Gastroesophageal sphincter (tissue), 3 donors: ENCODE data around the gene KCNIP2.

Source experiments
- CTCF ChIP-seq, 4 experiments: fragments of 200-600 bp in 2 of 4; fragments of 450-650 bp in 2 of 4; sonication (generic) in 1 of 4; IDR thresholded peaks; one replicate each; pipeline ENCODE4 v1.5.1; 2017 to 2019; ENCODE audit warnings: antibody characterized with exemption in 4 of 4, mild to moderate bottlenecking in 2 of 4, moderate library complexity in 2 of 4
- POLR2A ChIP-seq, 2 donors: fragments of 450-650 bp; IDR thresholded peaks; one replicate each; pipeline ENCODE4 v1.6.1; 2017; ENCODE audit warnings: antibody characterized with exemption in 2 of 2, mild to moderate bottlenecking in 2 of 2, moderate library complexity in 1 of 2

- TF ChIP-seq POLR2A (IDR thresholded peaks at IDR 0.05), result no peak
- no peak for TF ChIP-seq CTCF (IDR thresholded peaks at IDR 0.05)
Measured at GRCh38 chr10:101881036-101881774, 37.6 kb upstream of the KCNIP2 start.
